WTC11 (cell line): ENCODE measurements around the gene YKT6. TPM values are rescaled to one million over a fixed set of nuclear protein-coding genes. Genes with fewer than 3 reads are reported as not detected.
A peak's percentile ranks its signal among the peaks of the same experiment; 100 is the strongest.

Source experiments
- ATAC-seq: fragments of 200-7000 bp; cut with Tn5 transposase; 2 replicates; pipeline ENCODE4 v1.10.0; 2021; ENCODE audit warnings: mild to moderate bottlenecking, moderate library complexity
- CTCF ChIA-PET: fragments of 300-600 bp; sonication (Branson Sonifier 250); formaldehyde crosslinking; loops from one replicate; lab custom pipeline; 2021; ENCODE audit warnings: antibody characterized with exemption; lab: Charles Lee
- POLR2A ChIA-PET: fragments of 350-600 bp; sonication (Branson Sonifier 250); formaldehyde crosslinking; loops from one replicate; lab custom pipeline; 2021; ENCODE audit warnings: antibody characterized with exemption; lab: Charles Lee
- DNase-seq: peaks from one replicate; pipeline ENCODE4 v3.0.0; 2021; ENCODE audit warnings: low spot score
- H3K27ac Mint-ChIP-seq: 2 replicates; pipeline ENCODE4 v1.8.0; 2021; ENCODE audit warnings: mixed read lengths
- H3K27me3 Mint-ChIP-seq: 2 replicates; pipeline ENCODE4 v1.8.0; 2021; ENCODE audit warnings: low read depth, mild to moderate bottlenecking, moderate library complexity, mixed read lengths
- H3K36me3 Mint-ChIP-seq: 2 replicates; pipeline ENCODE4 v1.8.0; 2021; ENCODE audit warnings: mixed read lengths
- H3K4me1 Mint-ChIP-seq: 2 replicates; pipeline ENCODE4 v1.8.0; 2022; ENCODE audit warnings: mixed read lengths
- H3K4me3 Mint-ChIP-seq: 2 replicates; pipeline ENCODE4 v1.8.0; 2021; ENCODE audit warnings: mild to moderate bottlenecking, moderate library complexity, mixed read lengths
- H3K9me3 Mint-ChIP-seq: 2 replicates; pipeline ENCODE4 v1.8.0; 2021; ENCODE audit warnings: mixed read lengths
- ATF1 ChIP-seq: sonication (generic); formaldehyde crosslinking; IDR thresholded peaks from 2 replicates; pipeline ENCODE4 v1.8.1; 2023; ENCODE audit warnings: mild to moderate bottlenecking, moderate library complexity, missing genetic modification reagents
- EMX1 ChIP-seq: fragments of 250-450 bp; sonication (Bioruptor Pico); IDR thresholded peaks from 2 replicates; pipeline ENCODE4 v1.8.0; 2021; ENCODE audit warnings: mild to moderate bottlenecking
- GRHL2 ChIP-seq: fragments of 250-450 bp; sonication (Bioruptor Pico); IDR thresholded peaks from 2 replicates; pipeline ENCODE4 v1.8.0; 2022; ENCODE audit warnings: mild to moderate bottlenecking, moderate library complexity; ENCODE audit not compliant: insufficient replicate concordance, severe bottlenecking
- GTF2I ChIP-seq: fragments of 250-450 bp; sonication (Bioruptor Pico); conservative IDR thresholded peaks from 2 replicates; pipeline ENCODE4 v1.4.0; 2021; ENCODE audit warnings: mild to moderate bottlenecking
- MAX ChIP-seq: sonication (generic); formaldehyde crosslinking; IDR thresholded peaks from 2 replicates; pipeline ENCODE4 v1.8.0; 2022; ENCODE audit warnings: mild to moderate bottlenecking, missing genetic modification reagents
- MXD4 ChIP-seq: fragments of 250-450 bp; sonication (Bioruptor Pico); IDR thresholded peaks from 2 replicates; pipeline ENCODE4 v1.8.0; 2021; ENCODE audit warnings: mild to moderate bottlenecking, moderate library complexity, borderline replicate concordance
- NFE2L1 ChIP-seq: sonication (generic); formaldehyde crosslinking; IDR thresholded peaks from 2 replicates; pipeline ENCODE4 v1.8.1; 2023; ENCODE audit warnings: missing genetic modification reagents
- NR1H2 ChIP-seq: sonication (generic); formaldehyde crosslinking; IDR thresholded peaks from 2 replicates; pipeline ENCODE4 v1.9.0; 2021; ENCODE audit warnings: mild to moderate bottlenecking, moderate library complexity, missing genetic modification reagents
- NR2C2 ChIP-seq: sonication (generic); formaldehyde crosslinking; IDR thresholded peaks from 2 replicates; pipeline ENCODE4 v1.8.0; 2022; ENCODE audit warnings: mild to moderate bottlenecking, missing genetic modification reagents
- OVOL2 ChIP-seq: fragments of 250-450 bp; sonication (Bioruptor Pico); IDR thresholded peaks from 2 replicates; pipeline ENCODE4 v1.9.0; 2021; ENCODE audit warnings: mild to moderate bottlenecking, borderline replicate concordance
- RORB ChIP-seq: fragments of 250-450 bp; sonication (Bioruptor Pico); IDR thresholded peaks from 2 replicates; pipeline ENCODE4 v1.9.0; 2021; ENCODE audit warnings: mild to moderate bottlenecking
- TEAD4 ChIP-seq: sonication (generic); formaldehyde crosslinking; IDR thresholded peaks from 2 replicates; pipeline ENCODE4 v1.8.0; 2022; ENCODE audit warnings: mild to moderate bottlenecking, missing genetic modification reagents
- USF1 ChIP-seq: sonication (generic); formaldehyde crosslinking; IDR thresholded peaks from 2 replicates; pipeline ENCODE4 v1.8.0; 2022; ENCODE audit warnings: mild to moderate bottlenecking, missing genetic modification reagents
- ZBTB21 ChIP-seq: sonication (generic); formaldehyde crosslinking; IDR thresholded peaks from 2 replicates; pipeline ENCODE4 v1.8.1; 2023; ENCODE audit warnings: mild to moderate bottlenecking, missing genetic modification reagents, borderline replicate concordance
- ZNF138 ChIP-seq: sonication (generic); formaldehyde crosslinking; conservative IDR thresholded peaks from 2 replicates; pipeline ENCODE4 v1.8.1; 2022; ENCODE audit warnings: mild to moderate bottlenecking, moderate library complexity, missing genetic modification reagents
- ZNF219 ChIP-seq: sonication (generic); formaldehyde crosslinking; IDR thresholded peaks from 2 replicates; pipeline ENCODE4 v1.8.0; 2023; ENCODE audit warnings: missing genetic modification reagents, mild to moderate bottlenecking, borderline replicate concordance
- ZNF232 ChIP-seq: sonication (generic); formaldehyde crosslinking; IDR thresholded peaks from 2 replicates; pipeline ENCODE4 v1.8.0; 2022; ENCODE audit warnings: mild to moderate bottlenecking, missing genetic modification reagents
- ZNF423 ChIP-seq: fragments of 250-450 bp; sonication (Bioruptor Pico); IDR thresholded peaks from 2 replicates; pipeline ENCODE4 v2.1.2; 2022; ENCODE audit warnings: mild to moderate bottlenecking, moderate library complexity
- total RNA-seq: library from RNA; stranded (reverse); gene quantifications from 3 replicates; pipeline ENCODE4 v1.2.3, GENCODE V29; 2021
- TF ChIP-seq, protein P1 (sequence below): sonication (generic); formaldehyde crosslinking; IDR thresholded peaks from 2 replicates; pipeline ENCODE4 v1.8.0; 2023; ENCODE audit warnings: missing genetic modification reagents, mild to moderate bottlenecking, borderline replicate concordance
- TF ChIP-seq, protein P2 (sequence below): sonication (generic); formaldehyde crosslinking; IDR thresholded peaks from 2 replicates; pipeline ENCODE4 v1.8.1; 2023; ENCODE audit warnings: mild to moderate bottlenecking, moderate library complexity, missing genetic modification reagents
- TF ChIP-seq, protein P3 (sequence below): sonication (generic); formaldehyde crosslinking; IDR thresholded peaks from 2 replicates; pipeline ENCODE4 v1.8.1; 2022; ENCODE audit warnings: low read depth, missing genetic modification reagents, borderline replicate concordance

YKT6 gene
- total RNA-seq, 1 experiment from 2014 or later, result 102 TPM

DNA sequence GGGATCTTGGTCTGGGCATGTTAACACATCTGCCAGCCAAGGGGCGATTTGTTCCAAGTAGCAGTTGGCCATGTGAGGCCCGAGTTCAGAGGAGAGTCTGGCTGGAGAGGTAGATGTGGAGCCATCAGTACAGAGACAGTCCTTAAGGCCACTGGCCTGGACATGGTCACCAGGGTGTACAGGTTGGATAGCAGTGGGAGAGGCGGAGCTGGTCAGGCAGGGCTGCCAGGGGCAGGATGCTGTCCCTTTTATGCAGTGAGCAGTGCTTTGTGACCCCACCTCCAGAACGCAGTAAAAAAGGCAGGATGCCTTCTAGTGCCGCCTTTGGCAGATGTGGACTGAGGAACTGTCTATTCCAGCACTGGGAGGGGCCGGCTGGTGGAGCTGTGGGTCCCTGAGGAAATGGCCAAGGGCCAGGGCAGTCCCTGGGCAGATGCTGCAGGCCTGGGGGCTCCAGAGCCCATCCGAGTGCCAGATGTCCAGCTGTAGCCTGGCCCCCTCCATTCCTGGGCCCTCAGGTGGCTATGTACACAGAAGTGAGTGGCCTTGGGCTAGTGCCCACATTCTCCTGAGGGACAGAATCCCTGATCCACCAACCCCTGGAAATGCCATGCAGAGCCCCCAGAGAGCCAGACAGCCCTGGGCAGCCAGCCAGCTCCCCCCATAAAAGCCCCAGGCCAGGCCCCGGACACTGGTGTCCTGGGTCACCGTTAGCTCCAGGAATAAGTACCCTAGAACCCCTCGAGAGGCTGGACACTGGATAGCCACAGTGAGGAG lies 42.5 kb upstream of the YKT6 start (continued):
- no peak for TF ChIP-seq TEAD4 (CRISPR knock-in tag)
- TF ChIP-seq MXD4 (CRISPR knock-in tag), result no peak
- TF ChIP-seq EMX1 (CRISPR knock-in tag), result no peak
- TF ChIP-seq NFE2L1, result no peak
- TF ChIP-seq ATF1 (CRISPR knock-in tag), result no peak
- TF ChIP-seq, protein P1, sequence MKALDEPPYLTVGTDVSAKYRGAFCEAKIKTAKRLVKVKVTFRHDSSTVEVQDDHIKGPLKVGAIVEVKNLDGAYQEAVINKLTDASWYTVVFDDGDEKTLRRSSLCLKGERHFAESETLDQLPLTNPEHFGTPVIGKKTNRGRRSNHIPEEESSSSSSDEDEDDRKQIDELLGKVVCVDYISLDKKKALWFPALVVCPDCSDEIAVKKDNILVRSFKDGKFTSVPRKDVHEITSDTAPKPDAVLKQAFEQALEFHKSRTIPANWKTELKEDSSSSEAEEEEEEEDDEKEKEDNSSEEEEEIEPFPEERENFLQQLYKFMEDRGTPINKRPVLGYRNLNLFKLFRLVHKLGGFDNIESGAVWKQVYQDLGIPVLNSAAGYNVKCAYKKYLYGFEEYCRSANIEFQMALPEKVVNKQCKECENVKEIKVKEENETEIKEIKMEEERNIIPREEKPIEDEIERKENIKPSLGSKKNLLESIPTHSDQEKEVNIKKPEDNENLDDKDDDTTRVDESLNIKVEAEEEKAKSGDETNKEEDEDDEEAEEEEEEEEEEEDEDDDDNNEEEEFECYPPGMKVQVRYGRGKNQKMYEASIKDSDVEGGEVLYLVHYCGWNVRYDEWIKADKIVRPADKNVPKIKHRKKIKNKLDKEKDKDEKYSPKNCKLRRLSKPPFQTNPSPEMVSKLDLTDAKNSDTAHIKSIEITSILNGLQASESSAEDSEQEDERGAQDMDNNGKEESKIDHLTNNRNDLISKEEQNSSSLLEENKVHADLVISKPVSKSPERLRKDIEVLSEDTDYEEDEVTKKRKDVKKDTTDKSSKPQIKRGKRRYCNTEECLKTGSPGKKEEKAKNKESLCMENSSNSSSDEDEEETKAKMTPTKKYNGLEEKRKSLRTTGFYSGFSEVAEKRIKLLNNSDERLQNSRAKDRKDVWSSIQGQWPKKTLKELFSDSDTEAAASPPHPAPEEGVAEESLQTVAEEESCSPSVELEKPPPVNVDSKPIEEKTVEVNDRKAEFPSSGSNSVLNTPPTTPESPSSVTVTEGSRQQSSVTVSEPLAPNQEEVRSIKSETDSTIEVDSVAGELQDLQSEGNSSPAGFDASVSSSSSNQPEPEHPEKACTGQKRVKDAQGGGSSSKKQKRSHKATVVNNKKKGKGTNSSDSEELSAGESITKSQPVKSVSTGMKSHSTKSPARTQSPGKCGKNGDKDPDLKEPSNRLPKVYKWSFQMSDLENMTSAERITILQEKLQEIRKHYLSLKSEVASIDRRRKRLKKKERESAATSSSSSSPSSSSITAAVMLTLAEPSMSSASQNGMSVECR (CRISPR knock-in tag), result no peak

GRCh38 chr7:44158873-44159631 lies 41.7 kb upstream of the YKT6 start:
- Mint-ChIP-seq H3K9me3 (no peaks in the 10 kb centered on the region), H3K27ac (0 out of 2 replicates have a peak overlapping the region, but pooled peaks have one; percentile 49), H3K27me3 (no peaks in the 10 kb centered on the region; the same call in 1 of the 2 replicates), H3K4me3 (no peak overlapping the region)
- ATAC-seq, result no peak
- DNase-seq, result no peak
- no peak for TF ChIP-seq NR1H2 (CRISPR knock-in tag)
- no peak for TF ChIP-seq OVOL2 (CRISPR knock-in tag)
- TF ChIP-seq MAX (CRISPR knock-in tag), result no peak
- TF ChIP-seq ZNF138 (CRISPR knock-in tag), result no peak
- TF ChIP-seq ZNF423 (CRISPR knock-in tag), result no peak
- TF ChIP-seq ZNF232 (CRISPR knock-in tag), result no peak
- TF ChIP-seq NR2C2 (CRISPR knock-in tag), result no peak
- TF ChIP-seq, protein P2, sequence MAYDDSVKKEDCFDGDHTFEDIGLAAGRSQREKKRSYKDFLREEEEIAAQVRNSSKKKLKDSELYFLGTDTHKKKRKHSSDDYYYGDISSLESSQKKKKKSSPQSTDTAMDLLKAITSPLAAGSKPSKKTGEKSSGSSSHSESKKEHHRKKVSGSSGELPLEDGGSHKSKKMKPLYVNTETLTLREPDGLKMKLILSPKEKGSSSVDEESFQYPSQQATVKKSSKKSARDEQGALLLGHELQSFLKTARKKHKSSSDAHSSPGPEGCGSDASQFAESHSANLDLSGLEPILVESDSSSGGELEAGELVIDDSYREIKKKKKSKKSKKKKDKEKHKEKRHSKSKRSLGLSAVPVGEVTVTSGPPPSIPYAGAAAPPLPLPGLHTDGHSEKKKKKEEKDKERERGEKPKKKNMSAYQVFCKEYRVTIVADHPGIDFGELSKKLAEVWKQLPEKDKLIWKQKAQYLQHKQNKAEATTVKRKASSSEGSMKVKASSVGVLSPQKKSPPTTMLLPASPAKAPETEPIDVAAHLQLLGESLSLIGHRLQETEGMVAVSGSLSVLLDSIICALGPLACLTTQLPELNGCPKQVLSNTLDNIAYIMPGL (CRISPR knock-in tag), result no peak
- TF ChIP-seq GRHL2 (CRISPR knock-in tag), result no peak
- TF ChIP-seq GTF2I (CRISPR knock-in tag), result no peak
- no peak for TF ChIP-seq USF1 (CRISPR knock-in tag)
- TF ChIP-seq, protein P3, sequence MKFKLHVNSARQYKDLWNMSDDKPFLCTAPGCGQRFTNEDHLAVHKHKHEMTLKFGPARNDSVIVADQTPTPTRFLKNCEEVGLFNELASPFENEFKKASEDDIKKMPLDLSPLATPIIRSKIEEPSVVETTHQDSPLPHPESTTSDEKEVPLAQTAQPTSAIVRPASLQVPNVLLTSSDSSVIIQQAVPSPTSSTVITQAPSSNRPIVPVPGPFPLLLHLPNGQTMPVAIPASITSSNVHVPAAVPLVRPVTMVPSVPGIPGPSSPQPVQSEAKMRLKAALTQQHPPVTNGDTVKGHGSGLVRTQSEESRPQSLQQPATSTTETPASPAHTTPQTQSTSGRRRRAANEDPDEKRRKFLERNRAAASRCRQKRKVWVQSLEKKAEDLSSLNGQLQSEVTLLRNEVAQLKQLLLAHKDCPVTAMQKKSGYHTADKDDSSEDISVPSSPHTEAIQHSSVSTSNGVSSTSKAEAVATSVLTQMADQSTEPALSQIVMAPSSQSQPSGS (CRISPR knock-in tag), result no peak
- no peak for TF ChIP-seq RORB (CRISPR knock-in tag)
- TF ChIP-seq ZBTB21 (CRISPR knock-in tag), result no peak
- TF ChIP-seq ZNF219 (CRISPR knock-in tag), result no peak
- TF ChIP-seq, all 79 proteins: peak for 0
- peaks cover 9% of the 10 kb centered on the region for H3K4me1 Mint-ChIP-seq
- CTCF ChIA-PET, result interaction anchor here (0.9 kb wide), 1 partner anchor 38 kb away, joined by 7 read pairs; no protein-coding TSS in a partner anchor
- no peaks in the 10 kb centered on the region for H3K36me3 Mint-ChIP-seq
- POLR2A ChIA-PET, result no interaction called here
